IPS DF 6.9 (cell line): ENCODE results near the gene KIF5C.

Source experiments
- DNase-seq: peaks from one replicate; pipeline ENCODE4 v3.0.0-alpha.2; 2013; ENCODE audit warnings: low read depth, low spot score
- H3K27ac ChIP-seq: one replicate; pipeline ENCODE4 v1.5.1; 2013; ENCODE audit warnings: low read length, control low read depth
- H3K27me3 ChIP-seq: 2 replicates; pipeline ENCODE4 v1.6.1; 2013; ENCODE audit warnings: mild to moderate bottlenecking, low read length; ENCODE audit not compliant: control insufficient read depth, insufficient read depth
- H3K36me3 ChIP-seq: 2 replicates; pipeline ENCODE4 v1.6.1; 2013; ENCODE audit warnings: low read length; ENCODE audit not compliant: control insufficient read depth, insufficient read depth
- H3K4me1 ChIP-seq: 2 replicates; pipeline ENCODE4 v1.6.1; 2013; ENCODE audit warnings: low read length; ENCODE audit not compliant: control insufficient read depth, insufficient read depth
- H3K4me3 ChIP-seq: 2 replicates; pipeline ENCODE4 v1.5.1; 2013; ENCODE audit warnings: mild to moderate bottlenecking, low read length
- H3K9me3 ChIP-seq: 2 replicates; pipeline ENCODE4 v1.6.1; 2013; ENCODE audit warnings: low read length, inconsistent platforms; ENCODE audit not compliant: control insufficient read depth, insufficient read depth
- WGBS: extraction: QIAGEN DNeasy Blood & Tissue Kit; methylation state at CpG from one replicate; pipeline ENCODE4 v1.1.7; 2013; ENCODE audit warnings: mixed read lengths, missing lambda C conversion rate; ENCODE audit not compliant: insufficient read length, insufficient coverage; 5-methylcytosine and 5-hydroxymethylcytosine counted together

KIF5C gene

DNA sequence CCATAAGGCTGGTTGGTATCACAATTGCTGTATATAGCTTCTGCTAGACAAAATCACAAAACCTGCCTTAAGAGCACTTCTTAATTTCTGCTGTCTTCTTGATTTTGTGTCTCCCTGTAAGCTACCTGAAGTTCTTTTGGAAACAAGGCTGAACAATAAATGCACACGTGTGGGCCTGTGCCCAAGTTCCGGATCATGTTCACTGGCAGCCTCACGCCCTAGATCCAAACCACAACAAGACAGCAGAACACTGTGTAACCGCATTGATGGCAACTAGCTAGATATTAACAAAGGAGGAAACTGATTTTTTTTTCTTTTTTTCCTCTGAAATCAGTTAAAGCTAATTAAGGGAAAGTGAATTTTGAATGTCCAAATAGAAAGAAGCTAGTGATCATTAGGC lies 82.0 kb downstream of the KIF5C start:
- Histone ChIP-seq H3K4me3 (no peak overlapping the region), H3K9me3 (no peaks in the 10 kb centered on the region), H3K4me1 (no peaks in the 10 kb centered on the region), H3K27me3 (no peaks in the 10 kb centered on the region), H3K36me3 (peaks cover 2% of the 10 kb centered on the region; the same call in 1 of the 2 replicates), H3K27ac (no peak overlapping the region)
- DNase-seq = no peak
- no CpG with 5 or more reads among the region's 4 CpGs for WGBS

DNA sequence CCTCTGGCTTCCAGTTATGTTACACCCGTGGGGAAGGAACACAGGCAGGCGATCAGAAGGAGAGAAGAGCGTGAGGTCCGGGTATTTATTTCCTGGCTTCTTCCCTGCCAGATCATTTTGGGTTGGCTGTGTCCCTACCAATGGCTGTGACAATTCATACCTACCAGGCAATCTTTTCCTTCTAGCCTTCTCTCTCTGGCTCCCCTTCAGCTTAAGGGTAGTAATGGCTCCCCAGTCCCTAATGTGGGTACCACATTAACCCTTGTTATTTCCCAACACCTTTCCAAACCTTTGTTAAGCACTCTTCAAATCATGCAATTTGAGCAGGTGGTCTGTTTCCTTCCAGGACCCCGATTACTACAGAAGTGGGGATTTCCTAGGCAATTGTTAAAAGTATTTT lies 84.7 kb downstream of the KIF5C start:
- H3K36me3 ChIP-seq = 0 out of 2 replicates have a peak, but pooled peaks cover 2% of the 10 kb centered on the region
- no peaks in the 10 kb centered on the region for H3K27me3 ChIP-seq
- no peak overlapping the region for H3K4me3 ChIP-seq
- no peak overlapping the region for H3K27ac ChIP-seq
- no peak for DNase-seq
- no peaks in the 10 kb centered on the region for H3K9me3 ChIP-seq
- no CpG with 5 or more reads among the region's 5 CpGs for WGBS
- H3K4me1 ChIP-seq = no peaks in the 10 kb centered on the region

DNA sequence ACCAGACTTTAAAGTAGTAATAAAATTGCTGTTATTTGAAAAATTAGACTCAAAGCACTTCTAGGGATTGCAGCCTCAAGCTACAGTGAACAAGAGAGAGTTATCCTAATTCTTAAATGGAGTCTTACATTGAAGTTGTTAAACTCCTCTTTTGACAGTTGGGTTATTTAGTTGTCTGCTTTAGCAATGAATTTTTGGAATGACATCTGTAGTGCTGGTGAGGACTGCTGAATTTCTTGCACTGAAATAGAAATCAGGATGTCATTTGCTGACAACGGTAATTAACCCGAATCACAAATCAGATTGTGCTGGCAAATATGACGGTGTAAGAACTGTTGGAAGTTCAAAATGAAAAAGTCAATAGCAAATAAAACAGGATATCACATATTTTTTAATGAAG lies 85.5 kb downstream of the KIF5C start:
- H3K9me3 ChIP-seq = no peaks in the 10 kb centered on the region
- no peaks in the 10 kb centered on the region for H3K4me1 ChIP-seq
- H3K36me3 ChIP-seq = 0 out of 2 replicates have a peak, but pooled peaks cover 2% of the 10 kb centered on the region
- no CpG with 5 or more reads among the region's 3 CpGs for WGBS
- H3K27ac ChIP-seq = no peak overlapping the region
- no peak overlapping the region for H3K4me3 ChIP-seq
- DNase-seq = no peak
- H3K27me3 ChIP-seq = no peaks in the 10 kb centered on the region

DNA sequence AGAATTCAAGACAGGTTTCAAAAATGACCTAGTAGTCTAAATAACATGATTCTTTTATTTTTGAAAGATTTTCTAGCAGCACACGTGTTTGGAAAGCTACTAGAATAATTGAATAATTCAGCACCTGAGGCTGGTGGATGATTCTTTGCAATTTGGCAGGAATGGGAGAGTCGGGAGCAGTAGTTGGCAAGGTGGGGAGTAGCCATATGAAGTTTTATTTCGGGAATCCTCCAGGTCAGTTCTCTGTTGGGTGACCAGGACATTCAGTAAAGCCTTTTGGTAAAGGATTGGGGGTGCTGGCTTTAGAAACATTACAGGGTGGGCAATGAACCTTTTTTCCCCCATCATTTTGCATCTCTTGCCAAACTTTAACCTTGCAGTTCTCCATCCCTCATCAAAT lies 88.4 kb downstream of the KIF5C start:
- Histone ChIP-seq H3K27me3 (no peaks in the 10 kb centered on the region), H3K27ac (no peak overlapping the region), H3K36me3 (0 out of 2 replicates have a peak, but pooled peaks cover 2% of the 10 kb centered on the region), H3K9me3 (no peaks in the 10 kb centered on the region), H3K4me3 (no peak overlapping the region), H3K4me1 (no peaks in the 10 kb centered on the region)
- DNase-seq = no peak
- WGBS = no CpG with 5 or more reads among the region's 3 CpGs

DNA sequence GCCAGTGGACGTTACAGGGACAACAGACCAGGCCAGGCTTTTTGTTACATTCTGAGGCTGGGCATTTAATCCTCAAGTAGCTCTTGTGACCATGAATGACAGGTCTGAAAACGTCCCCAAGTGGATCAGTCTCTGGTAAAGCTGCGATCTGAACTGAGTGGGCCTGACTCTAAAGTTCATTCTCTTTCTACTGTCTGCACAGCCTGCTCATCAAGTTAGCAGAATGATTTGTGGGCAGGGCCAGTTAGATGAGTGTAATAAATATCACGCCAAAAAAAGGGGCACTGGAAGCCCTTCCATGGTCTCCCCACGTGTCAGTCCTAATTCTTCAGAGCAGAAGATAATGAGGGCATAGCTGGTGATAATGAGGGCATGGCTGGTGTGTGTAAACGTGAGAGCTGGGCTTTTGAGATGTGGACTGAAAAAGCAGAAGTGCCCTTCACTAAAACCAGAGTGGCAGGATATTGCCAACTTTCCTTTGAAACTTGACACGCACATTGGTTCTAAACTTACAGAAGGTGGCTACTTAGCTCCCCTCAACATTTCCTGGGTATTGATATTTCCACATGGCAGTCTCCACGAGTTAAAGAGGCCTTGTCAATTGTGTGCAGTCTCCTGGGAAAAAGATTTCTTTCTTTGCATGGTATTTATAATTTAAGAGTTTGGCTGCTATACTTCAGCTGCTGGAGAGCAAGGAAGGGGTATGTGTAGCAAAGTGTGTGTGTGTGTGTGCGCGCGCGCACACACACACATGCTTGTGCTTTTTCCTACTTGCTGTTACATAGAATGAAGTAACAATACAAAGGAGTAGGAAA lies 90.8 kb downstream of the KIF5C start:
- Histone ChIP-seq H3K4me3 (no peak overlapping the region), H3K36me3 (0 out of 2 replicates have a peak, but pooled peaks cover 2% of the 10 kb centered on the region), H3K9me3 (no peaks in the 10 kb centered on the region), H3K27ac (no peak overlapping the region), H3K27me3 (no peaks in the 10 kb centered on the region), H3K4me1 (no peaks in the 10 kb centered on the region)
- DNase-seq = no peak
- no CpG with 5 or more reads among the region's 12 CpGs for WGBS

DNA sequence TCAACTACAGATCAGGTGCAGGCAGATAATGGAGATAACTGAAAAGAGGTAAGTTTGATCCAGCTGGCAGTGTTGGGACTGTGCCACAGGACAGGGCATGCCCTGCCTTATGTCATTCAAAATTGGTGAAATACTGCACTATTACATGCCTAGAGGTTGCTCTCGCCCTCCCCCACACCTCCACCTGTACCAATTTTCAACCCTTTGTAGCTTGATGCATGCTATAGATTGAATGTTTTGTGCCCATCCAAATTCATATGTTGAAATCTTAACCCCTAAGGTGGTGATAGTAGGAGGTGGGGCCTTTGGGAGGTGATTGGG lies 91.4 kb downstream of the KIF5C start:
- H3K4me1 ChIP-seq = no peaks in the 10 kb centered on the region

DNA sequence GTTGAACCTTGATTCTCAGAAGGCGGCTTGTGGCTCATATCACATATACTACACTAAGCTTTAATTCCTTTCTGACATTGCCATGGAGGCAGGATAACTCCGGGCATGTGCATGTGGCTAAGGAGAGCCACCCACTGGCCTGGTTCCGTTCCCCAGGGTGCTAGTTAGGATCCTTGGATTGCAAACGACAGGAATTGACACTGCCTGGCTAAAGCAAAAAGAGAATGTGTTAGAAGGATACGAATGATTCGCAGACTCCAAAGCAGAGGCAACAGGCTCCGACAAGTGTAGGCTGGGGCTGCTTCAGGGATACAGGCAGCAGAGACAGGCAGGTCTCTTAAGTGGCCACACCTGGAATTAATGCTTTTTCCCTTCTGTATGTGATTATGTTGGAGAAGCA lies 92.0 kb downstream of the KIF5C start:
- Histone ChIP-seq H3K9me3 (no peaks in the 10 kb centered on the region), H3K4me1 (no peaks in the 10 kb centered on the region), H3K27me3 (no peaks in the 10 kb centered on the region), H3K4me3 (no peak overlapping the region), H3K36me3 (no peaks in the 10 kb centered on the region), H3K27ac (no peak overlapping the region)
- WGBS = no CpG with 5 or more reads among the region's 7 CpGs
- no peak for DNase-seq

More for the DNA sequence above, 91.4 kb downstream of the KIF5C start:
- no peaks in the 10 kb centered on the region for H3K27me3 ChIP-seq
- H3K27ac ChIP-seq = no peak overlapping the region
- DNase-seq = no peak
- H3K4me3 ChIP-seq = no peak overlapping the region
- H3K9me3 ChIP-seq = no peaks in the 10 kb centered on the region
- 0 out of 2 replicates have a peak, but pooled peaks cover 2% of the 10 kb centered on the region for H3K36me3 ChIP-seq
- no CpG with 5 or more reads among the region's 1 CpG for WGBS

DNA sequence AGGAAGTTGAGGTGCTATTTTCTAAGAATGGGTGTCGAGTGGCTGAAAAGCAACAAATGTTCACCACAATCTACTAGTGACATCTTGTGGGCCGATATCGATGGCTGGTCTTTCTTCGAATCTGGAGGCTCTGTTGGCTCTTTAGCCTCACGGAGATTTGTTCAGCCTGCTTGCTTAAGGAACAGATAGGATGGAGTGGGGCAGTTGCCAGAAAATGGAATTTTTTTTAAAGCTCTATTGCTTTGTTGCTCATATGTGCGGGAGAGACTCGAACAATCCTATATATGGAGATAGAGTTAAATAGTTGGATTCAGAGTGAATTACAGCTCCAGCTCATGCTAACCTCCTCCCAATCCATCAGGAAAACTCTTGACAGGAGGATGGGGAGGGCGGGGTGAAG lies 92.6 kb downstream of the KIF5C start:
- no peaks in the 10 kb centered on the region for H3K27me3 ChIP-seq
- no peaks in the 10 kb centered on the region for H3K4me1 ChIP-seq
- H3K9me3 ChIP-seq = no peaks in the 10 kb centered on the region
- no CpG with 5 or more reads among the region's 8 CpGs for WGBS
- DNase-seq = no peak
- no peak overlapping the region for H3K4me3 ChIP-seq
- no peaks in the 10 kb centered on the region for H3K36me3 ChIP-seq
- H3K27ac ChIP-seq = no peak overlapping the region

DNA sequence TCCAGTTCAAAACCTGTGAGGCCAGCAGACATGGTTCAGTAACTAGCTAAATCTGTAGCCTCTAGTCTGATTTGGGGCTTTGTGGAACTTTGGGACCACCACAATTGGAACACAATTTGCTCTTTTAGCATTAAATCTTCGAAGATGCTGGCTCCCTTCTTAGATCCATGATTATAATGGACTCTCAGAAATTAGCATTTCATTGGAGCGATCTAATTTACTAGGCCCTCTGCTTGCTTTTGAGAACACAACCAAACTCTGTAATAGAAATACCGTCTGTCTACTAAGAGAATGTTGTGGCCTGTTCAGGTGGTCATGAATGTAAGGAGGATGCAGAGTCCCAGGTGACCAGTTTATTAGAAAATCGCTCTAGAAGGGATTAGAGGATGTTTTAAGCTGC lies 93.3 kb downstream of the KIF5C start:
- H3K36me3 ChIP-seq = no peaks in the 10 kb centered on the region
- no CpG with 5 or more reads among the region's 4 CpGs for WGBS
- no peaks in the 10 kb centered on the region for H3K4me1 ChIP-seq
- H3K4me3 ChIP-seq = no peak overlapping the region
- no peak overlapping the region for H3K27ac ChIP-seq
- no peak for DNase-seq
- no peaks in the 10 kb centered on the region for H3K9me3 ChIP-seq
- no peaks in the 10 kb centered on the region for H3K27me3 ChIP-seq

DNA sequence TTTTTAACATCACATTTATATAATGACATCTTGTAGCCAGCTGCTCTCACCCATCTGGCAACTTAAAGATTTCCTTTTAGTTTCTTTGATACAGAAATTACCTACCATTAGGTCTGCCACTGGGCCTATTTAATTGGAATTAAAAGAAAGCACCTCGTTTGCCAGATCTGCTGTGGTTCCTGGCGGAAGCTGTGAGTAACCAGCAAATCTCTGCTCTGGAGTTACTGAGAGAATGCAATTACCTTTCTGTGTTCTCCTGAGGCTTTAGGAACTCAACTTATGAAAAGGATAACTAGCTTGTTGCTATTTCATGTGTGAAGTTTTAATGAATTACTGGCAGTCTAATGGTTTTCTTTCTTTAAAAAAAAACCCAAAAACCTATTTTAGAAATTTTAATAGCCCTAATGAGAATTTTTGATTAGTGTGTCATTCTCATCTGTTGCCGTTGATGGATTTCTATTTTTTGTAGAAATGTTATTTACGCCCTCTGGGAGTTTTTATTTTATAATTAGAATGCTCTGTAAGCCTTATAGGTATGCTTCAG lies 93.8 kb downstream of the KIF5C start:
- Histone ChIP-seq H3K27me3 (no peaks in the 10 kb centered on the region), H3K4me1 (no peaks in the 10 kb centered on the region), H3K36me3 (no peaks in the 10 kb centered on the region), H3K9me3 (no peaks in the 10 kb centered on the region), H3K4me3 (no peak overlapping the region), H3K27ac (no peak overlapping the region)
- WGBS = no CpG with 5 or more reads among the region's 4 CpGs
- DNase-seq = no peak

DNA sequence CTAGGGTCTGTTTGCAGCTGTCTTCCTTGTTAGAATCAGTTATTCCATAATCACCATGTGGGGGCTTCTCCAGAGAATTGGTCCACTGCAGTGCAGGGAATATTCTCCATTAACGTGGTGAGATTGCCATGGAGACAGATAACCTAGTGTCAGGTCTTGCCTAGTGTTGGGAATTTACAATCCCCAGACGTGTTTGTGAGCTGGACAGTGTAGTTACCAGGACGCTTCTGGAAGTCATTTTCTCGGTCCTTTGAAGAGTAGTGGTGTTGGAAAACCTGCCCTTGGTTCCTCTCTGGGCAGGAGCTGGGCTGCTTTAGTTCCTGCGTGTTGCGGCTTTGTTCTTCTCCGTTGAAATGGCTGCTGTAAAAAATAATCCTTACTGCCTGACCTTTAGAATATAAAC lies 94.6 kb downstream of the KIF5C start:
- no CpG with 5 or more reads among the region's 7 CpGs for WGBS
- H3K27ac ChIP-seq = no peak overlapping the region
- no peak for DNase-seq
- no peaks in the 10 kb centered on the region for H3K27me3 ChIP-seq
- H3K4me1 ChIP-seq = no peaks in the 10 kb centered on the region
- H3K4me3 ChIP-seq = no peak overlapping the region
- H3K36me3 ChIP-seq = no peaks in the 10 kb centered on the region
- H3K9me3 ChIP-seq = no peaks in the 10 kb centered on the region
